MM.1S (cell line): ENCODE results near the gene ACSL5.

Experiments
- DNase-seq: peaks from one replicate; pipeline ENCODE4 v3.0.0-alpha.2; 2015
- H2AFZ ChIP-seq: fragments of 300-600 bp; sonication (generic); 2 replicates; pipeline ENCODE4 v1.6.0; 2016; ENCODE audit warnings: antibody characterized with exemption, low read length
- H3F3A ChIP-seq: fragments of 300-600 bp; sonication (generic); 2 replicates; pipeline ENCODE4 v1.6.1; 2016; ENCODE audit warnings: mild to moderate bottlenecking, antibody characterized with exemption, low read length, moderate library complexity, mixed read lengths; ENCODE audit not compliant: insufficient read depth
- H3K27ac ChIP-seq: fragments of 300-600 bp; sonication (generic); 2 replicates; pipeline ENCODE4 v1.5.1; 2016; ENCODE audit warnings: mild to moderate bottlenecking, low read length
- H3K27me3 ChIP-seq: fragments of 300-600 bp; sonication (generic); replicated peaks from 2 replicates; pipeline ENCODE4 v1.6.0; 2016; ENCODE audit warnings: low read length; ENCODE audit not compliant: insufficient read depth
- H3K36me3 ChIP-seq: fragments of 300-600 bp; sonication (generic); replicated peaks from 2 replicates; pipeline ENCODE4 v1.6.1; 2016; ENCODE audit warnings: mild to moderate bottlenecking, low read length, mixed read lengths; ENCODE audit not compliant: insufficient read depth
- H3K4me1 ChIP-seq: fragments of 300-600 bp; sonication (generic); 2 replicates; pipeline ENCODE4 v1.6.1; 2016; ENCODE audit warnings: low read length, mixed read lengths
- H3K4me2 ChIP-seq: fragments of 300-600 bp; sonication (generic); 2 replicates; pipeline ENCODE4 v1.6.0; 2016; ENCODE audit warnings: low read depth, low read length
- H3K4me3 ChIP-seq: fragments of 300-600 bp; sonication (generic); 2 replicates; pipeline ENCODE4 v1.5.1; 2016; ENCODE audit warnings: low read length, mixed read lengths
- H3K79me2 ChIP-seq: fragments of 300-600 bp; sonication (generic); 2 replicates; pipeline ENCODE4 v1.6.1; 2016; ENCODE audit warnings: mixed run types, low read length, mixed read lengths
- H3K9ac ChIP-seq: fragments of 300-600 bp; sonication (generic); 2 replicates; pipeline ENCODE4 v1.6.1; 2016; ENCODE audit warnings: low read length, mixed read lengths
- H3K9me2 ChIP-seq: fragments of 300-600 bp; sonication (generic); replicated peaks from 2 replicates; pipeline ENCODE4 v1.6.1; 2016; ENCODE audit warnings: mild to moderate bottlenecking, low read length, mixed read lengths; ENCODE audit not compliant: insufficient read depth
- H3K9me3 ChIP-seq: fragments of 300-600 bp; sonication (generic); replicated peaks from 2 replicates; pipeline ENCODE4 v1.6.1; 2016; ENCODE audit warnings: mild to moderate bottlenecking, low read length, mixed read lengths; ENCODE audit not compliant: insufficient read depth
- H4K20me1 ChIP-seq: fragments of 300-600 bp; sonication (generic); 2 replicates; pipeline ENCODE4 v1.6.1; 2016; ENCODE audit warnings: mild to moderate bottlenecking, low read length, moderate library complexity, mixed read lengths; ENCODE audit not compliant: insufficient read depth
- CTCF ChIP-seq: fragments of 300-600 bp; sonication (generic); IDR thresholded peaks from 2 replicates; pipeline ENCODE4 v1.5.1; 2016; ENCODE audit warnings: antibody characterized with exemption, low read length, mixed read lengths
- EZH2 ChIP-seq: fragments of 300-600 bp; sonication (generic); optimal IDR thresholded peaks from 2 replicates; pipeline ENCODE3; 2017; ENCODE audit warnings: low read depth, mild to moderate bottlenecking, antibody characterized with exemption, low read length, mixed read lengths
- EZH2phosphoT487 ChIP-seq: fragments of 300-600 bp; sonication (generic); IDR thresholded peaks from 2 replicates; pipeline ENCODE4 v1.6.1; 2018; ENCODE audit warnings: antibody characterized with exemption, low read length

The ACSL5 gene

GRCh38 chr10:112429147-112429546, 55.2 kb downstream of the ACSL5 start:
- H3K27ac ChIP-seq, result no peak overlapping the region

GRCh38 chr10:112429654-112430230, 55.8 kb downstream of the ACSL5 start:
- no peak overlapping the region for H3K9ac ChIP-seq
- no peak overlapping the region for H3K4me2 ChIP-seq
- H3K4me3 ChIP-seq, result no peak overlapping the region
- H2AFZ ChIP-seq, result no peak overlapping the region
- no peaks in the 10 kb centered on the region; the same call in 1 of the 2 replicates for H3F3A ChIP-seq
- no peaks in the 10 kb centered on the region for H4K20me1 ChIP-seq
- no peaks in the 10 kb centered on the region; the same call in none of the 2 replicates for H3K36me3 ChIP-seq
- no peak for DNase-seq
- H3K27me3 ChIP-seq, result no peaks in the 10 kb centered on the region
- no peaks in the 10 kb centered on the region for H3K9me2 ChIP-seq
- no peaks in the 10 kb centered on the region for H3K9me3 ChIP-seq
- no peak overlapping the region for H3K27ac ChIP-seq
- H3K4me1 ChIP-seq, result no peaks in the 10 kb centered on the region
- no peaks in the 10 kb centered on the region for H3K79me2 ChIP-seq
- TF ChIP-seq EZH2 (no peak), CTCF (no peak), EZH2phosphoT487 (no peak)

More at GRCh38 chr10:112429147-112429546, 55.2 kb downstream of the ACSL5 start:
- H3K27me3 ChIP-seq, result no peaks in the 10 kb centered on the region
- H3K9ac ChIP-seq, result no peak overlapping the region
- no peaks in the 10 kb centered on the region for H4K20me1 ChIP-seq
- H3K9me3 ChIP-seq, result no peaks in the 10 kb centered on the region
- H3F3A ChIP-seq, result no peaks in the 10 kb centered on the region; the same call in 1 of the 2 replicates
- no peaks in the 10 kb centered on the region for H3K79me2 ChIP-seq
- no peaks in the 10 kb centered on the region; the same call in none of the 2 replicates for H3K36me3 ChIP-seq
- H3K4me1 ChIP-seq, result no peaks in the 10 kb centered on the region
- no peak for TF ChIP-seq EZH2
- no peak for TF ChIP-seq EZH2phosphoT487
- TF ChIP-seq CTCF, result no peak
- no peak overlapping the region for H2AFZ ChIP-seq
- H3K4me3 ChIP-seq, result no peak overlapping the region
- no peak overlapping the region for H3K4me2 ChIP-seq
- no peak for DNase-seq
- H3K9me2 ChIP-seq, result no peaks in the 10 kb centered on the region

- Histone ChIP-seq H3K9me3 (no peaks in the 10 kb centered on the region), H3K27me3 (no peaks in the 10 kb centered on the region), H3K9me2 (no peaks in the 10 kb centered on the region), H3K79me2 (no peaks in the 10 kb centered on the region), H3K4me1 (no peaks in the 10 kb centered on the region), H3K36me3 (no peaks in the 10 kb centered on the region; the same call in 1 of the 2 replicates), H3F3A (no peaks in the 10 kb centered on the region), H3K9ac (no peak overlapping the region), H3K4me2 (no peak overlapping the region), H3K27ac (no peak overlapping the region), H4K20me1 (no peaks in the 10 kb centered on the region), H2AFZ (no peak overlapping the region), H3K4me3 (no peak overlapping the region)
- no peak for DNase-seq
- TF ChIP-seq EZH2phosphoT487 (no peak), CTCF (no peak), EZH2 (no peak)
Measured at GRCh38 chr10:112433136-112433535, 59.2 kb downstream of the ACSL5 start.
